HPDE6-E6E7 (cell line): Measurements from ENCODE around the gene HDAC4.

Experiments used
- DNase-seq: peaks from one replicate; pipeline ENCODE4 v3.0.0; 2011; ENCODE audit warnings: missing footprints; ENCODE audit errors: extremely low spot score

Gene HDAC4

DNA sequence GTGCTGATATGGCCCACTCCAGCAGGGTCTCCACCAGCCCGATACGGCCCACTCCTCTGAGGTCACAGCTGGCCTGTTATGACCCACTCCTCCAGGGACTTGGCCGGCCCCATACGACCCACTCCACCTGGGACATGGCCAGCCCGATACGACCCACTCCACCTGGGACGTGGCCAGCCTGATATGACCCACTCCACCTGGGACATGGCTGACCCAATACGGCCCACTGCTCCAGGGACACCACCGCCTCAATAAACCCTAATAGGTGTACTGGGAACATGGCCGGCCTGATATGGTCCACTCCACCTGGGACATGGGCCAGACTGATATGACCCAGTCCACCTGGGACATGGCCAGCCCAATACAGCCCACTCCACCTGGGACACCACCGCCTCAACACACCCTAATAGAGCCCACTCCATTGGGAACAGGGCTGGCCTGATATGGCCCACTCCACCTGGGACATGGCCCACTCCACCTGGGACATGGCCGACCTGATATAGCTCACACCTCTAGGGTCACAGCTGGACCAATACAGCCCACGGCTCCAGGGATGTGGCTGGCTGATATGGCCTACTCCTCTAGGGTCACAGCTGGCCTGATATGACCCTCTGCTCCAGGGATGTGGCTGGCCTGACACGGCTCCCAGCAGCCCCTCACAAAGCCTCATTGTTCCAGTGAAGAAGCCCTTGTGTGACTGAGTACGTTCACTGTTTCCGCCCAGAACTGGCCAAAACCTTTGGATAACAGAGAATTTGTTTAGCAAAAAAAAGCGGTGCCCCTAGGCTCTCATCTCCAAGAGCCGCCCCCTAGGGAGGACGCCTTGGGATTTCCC lies 245.6 kb downstream of the HDAC4 start:
- DNase-seq: no peak

DNA sequence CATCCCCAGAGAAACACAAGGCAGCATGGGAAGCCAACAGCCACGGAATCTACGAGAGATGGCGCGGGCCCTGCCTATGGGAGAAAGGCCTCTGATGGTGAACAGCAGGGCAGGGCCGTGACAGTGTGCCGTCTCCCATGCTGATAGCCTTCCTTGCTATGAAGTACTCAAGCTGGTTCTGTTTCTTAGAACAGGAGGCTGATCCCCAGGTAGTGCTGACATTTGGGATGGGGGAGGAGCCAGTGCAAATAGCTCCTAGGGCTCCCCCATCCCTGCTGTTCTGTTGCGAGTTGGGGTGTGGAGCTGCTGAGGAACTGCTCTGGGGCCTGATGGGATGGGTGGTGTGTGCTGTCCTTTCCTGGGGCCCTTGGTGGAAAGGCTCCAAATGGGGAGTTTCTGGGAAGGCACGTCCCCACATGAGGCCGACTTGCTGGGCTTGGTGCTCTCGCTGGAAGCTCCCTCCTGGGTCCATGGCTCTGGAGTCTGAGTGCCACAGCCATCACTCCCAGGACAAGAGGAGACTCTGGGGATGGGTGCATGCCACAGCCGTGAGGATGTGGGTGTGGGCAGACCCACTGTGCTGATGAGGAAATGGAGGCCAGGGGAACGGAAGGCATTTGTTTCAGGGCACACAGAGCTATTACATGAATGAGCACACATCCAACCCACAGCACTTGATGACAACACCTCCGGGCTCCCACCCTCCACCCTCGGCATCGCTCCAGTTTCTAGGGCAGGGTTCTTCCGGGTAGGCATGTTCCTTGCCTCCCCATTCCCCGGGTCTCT lies 246.8 kb downstream of the HDAC4 start:
- DNase-seq: no peak

DNA sequence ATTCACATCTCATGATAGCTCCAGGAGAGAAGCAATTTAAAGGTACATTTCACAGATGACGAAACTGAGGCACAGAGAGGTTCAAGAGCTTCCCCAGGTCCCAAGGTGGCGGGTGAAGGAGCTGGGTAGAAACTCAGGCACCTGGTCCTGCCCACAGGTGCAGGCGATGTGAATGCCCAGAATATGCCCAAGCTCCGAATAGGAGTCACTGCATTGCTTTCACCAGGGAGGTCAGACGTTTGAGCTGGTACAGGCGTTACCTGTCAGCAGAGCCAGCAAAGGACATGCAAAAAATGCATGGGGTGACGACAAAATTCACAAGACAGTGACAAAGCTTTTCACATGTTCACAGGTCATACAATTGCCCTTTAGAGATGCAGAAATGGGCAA lies 247.9 kb downstream of the HDAC4 start:
- no peak for DNase-seq

DNA sequence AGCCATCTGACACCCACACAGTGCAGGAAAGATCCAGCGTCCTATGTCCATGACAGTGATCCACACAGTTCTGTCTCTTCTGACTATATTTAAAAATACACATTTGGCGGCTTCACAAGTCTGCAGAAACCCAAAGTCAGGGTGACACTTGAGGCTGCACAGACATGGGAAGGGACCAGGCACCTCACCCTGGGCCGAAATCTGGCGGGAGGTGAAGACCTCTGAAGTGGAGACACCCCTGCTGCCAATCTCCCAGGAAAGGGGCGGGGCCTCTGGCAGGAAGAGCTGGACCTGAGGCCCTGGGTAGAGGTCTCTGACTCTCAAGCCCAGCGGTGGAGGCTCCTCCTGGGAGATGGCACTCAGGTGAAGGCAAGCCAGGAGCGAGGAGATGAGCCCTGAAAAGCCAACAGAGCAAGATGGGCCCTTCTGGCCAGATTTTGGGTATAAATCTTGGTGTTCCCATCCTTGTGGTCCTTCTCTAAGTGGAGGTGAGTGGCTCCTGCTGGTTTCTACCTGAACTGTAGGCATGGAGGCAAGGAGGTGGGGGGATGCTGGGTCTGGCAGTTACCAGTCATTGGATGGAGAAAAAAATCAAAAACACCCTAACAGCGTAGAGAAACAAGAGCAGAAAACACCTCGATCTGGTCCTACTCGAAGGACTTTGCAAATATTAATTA lies 248.4 kb downstream of the HDAC4 start:
- DNase-seq: no peak

DNA sequence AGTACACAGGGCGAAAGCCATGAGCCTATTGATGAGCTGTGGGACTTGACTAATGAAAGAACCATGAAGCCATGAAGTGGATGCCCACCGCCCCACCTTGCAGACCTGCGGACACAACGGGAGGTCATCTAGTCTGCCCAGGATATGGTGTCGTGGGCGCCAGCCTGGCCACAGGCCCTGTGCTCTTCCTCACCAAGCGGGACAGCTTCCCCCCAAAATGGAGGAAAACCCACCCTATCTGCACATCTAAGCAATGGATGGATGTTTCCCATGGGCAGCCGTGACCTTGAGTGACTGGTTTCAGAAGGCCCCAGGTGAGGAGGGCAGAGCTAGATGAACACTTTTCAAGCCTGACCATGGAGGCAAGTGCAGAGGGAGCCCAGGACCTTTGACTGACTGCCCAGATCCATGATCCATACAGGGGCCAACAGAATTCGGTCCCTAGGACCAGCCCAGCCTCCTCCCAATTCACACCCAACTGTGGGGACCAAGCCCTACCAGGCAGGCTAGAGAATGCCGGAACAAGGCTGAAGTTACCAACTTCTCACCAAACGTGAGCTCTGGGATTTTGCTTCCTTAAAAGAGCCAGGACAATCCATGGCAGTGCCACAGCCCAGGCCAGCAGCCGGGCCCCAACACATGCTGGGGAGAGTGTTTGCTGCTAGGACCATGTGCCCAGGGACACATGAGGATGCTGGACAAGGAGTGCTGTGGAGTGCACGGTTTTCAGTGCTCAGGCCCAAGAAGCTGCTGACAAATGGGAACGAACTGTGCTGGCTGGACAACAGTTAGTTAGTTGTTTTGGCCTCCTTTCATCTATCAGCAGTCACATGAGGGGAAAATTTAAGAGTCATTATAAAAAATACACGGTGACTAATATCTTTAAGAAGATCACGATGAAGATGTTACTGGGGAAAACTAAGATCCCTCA lies 249.4 kb downstream of the HDAC4 start:
- DNase-seq: no peak

DNA sequence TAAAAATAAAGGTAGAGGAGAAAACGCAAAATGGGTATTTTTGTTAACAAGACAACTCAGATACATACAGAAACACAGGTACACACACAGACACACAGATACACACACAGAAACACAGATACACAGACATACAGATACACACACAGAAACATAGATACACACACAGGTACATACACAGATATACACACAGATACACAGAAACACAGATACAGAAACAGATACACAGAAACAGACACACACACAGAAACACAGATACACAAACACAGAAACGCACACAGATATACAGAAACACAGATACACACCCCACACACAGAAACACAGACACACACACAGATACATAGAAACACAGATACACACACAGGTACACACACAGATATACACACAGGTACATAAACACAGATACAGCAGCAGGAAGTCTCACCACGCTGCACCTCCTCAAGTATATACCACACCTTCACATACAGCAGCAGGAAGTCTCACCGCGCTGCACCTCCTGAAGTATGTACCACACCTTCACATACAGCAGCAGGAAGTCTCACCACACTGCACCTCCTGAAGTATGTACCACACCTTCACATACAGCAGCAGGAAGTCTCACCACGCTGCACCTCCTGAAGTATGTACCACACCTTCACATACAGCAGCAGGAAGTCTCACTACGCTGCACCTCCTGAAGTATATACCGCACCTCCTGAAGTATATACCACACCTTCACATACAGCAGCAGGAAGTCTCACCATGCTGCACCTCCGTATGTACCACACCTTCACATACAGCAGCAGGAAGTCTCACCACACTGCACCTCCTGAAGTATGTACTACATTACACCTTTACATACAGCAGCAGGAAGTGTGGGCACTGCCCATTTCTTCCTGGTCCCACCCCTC lies 250.5 kb downstream of the HDAC4 start:
- DNase-seq: no peak

DNA sequence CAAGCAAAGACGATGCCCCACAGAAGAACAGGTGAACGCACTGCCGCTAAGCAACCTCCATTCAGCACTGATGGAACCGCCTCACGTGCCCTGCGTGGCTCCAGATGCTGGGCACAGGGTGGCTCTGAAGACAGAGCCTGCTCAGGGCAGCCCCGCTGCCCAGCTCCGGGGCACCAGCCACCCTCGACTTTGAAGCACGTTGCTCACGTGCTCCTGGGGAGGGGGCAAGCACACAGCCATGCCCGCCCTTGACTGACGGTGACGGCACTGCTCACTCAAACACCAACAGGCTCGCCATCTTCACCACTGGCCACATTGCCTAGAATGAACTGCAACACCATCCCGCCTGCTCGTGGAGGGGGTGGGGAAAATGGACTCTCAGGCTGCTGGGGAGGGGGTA lies 251.3 kb downstream of the HDAC4 start:
- DNase-seq: no peak

DNA sequence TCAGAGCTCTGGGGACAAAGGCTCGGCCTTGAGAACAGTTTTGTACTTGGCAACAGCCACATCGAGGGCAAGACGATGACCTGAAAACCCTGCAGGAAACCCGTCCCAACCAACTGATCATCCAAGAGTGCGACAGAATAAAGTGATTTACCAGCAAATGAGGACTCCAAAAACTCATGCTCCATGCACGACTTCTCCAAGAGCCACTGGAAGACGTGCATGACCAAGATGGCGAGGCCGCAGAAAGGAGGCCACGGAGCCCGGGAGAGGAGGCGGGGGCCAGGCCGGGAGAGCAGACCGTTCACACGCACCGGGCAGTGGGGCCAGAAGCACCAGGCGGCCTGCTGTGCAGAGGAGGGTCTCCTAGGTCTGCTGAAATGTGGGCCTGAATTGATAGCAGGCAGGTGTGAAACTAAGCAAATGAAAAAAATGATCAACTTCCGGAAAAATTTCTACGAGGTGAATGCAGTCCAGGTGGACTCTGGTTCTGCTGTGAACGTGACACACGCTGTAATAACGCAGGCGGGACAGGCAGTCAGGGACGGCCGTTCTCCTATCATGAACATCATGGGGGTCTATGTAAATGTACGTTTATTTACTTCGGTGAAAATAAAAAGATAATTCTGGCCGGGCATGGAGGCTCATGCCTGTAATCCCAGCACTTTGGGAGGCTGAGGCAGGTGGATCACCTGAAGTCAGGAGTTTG lies 252.2 kb downstream of the HDAC4 start:
- no peak for DNase-seq

DNA sequence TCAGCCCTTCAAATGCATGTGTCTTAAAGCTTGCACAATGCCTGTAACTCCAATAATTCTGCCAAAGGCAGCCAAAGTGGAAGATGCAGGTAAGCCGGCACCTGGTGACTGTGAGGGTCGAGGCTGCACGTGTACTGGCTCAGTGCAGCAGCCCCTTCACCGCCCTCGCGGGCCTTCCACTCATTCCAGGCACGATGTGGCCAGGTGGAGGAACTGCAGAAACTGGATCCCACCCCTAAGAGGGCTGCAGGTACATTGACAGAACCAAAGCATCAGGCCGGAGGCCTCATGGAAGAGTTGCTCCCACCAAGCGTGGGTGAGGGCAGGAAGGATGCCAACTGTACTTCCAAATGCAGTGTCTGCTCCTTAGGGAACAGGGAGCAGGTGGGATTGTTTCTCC lies 253.4 kb downstream of the HDAC4 start:
- DNase-seq: no peak

DNA sequence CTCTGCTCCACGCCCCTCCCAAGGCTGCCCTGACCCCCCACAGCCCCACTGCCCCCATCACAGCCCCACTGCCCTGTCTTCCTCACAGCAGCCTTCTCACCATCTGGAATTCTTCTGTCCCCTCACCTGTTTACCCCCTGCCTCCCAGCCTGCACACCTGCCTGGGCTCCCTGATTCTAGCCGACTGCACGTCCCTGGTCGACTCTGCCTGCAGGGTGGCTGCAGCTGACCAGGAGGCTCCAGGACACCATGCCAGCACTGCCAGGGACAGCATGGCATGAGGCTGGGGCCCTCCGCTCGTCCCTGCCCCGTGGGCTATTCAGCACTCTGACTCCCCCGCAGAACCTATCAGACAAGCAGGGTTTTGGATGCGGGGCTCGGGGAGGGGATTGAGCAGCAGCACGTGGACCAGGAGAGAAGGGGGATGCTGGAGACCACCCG lies 254.1 kb downstream of the HDAC4 start:
- DNase-seq: no peak

DNA sequence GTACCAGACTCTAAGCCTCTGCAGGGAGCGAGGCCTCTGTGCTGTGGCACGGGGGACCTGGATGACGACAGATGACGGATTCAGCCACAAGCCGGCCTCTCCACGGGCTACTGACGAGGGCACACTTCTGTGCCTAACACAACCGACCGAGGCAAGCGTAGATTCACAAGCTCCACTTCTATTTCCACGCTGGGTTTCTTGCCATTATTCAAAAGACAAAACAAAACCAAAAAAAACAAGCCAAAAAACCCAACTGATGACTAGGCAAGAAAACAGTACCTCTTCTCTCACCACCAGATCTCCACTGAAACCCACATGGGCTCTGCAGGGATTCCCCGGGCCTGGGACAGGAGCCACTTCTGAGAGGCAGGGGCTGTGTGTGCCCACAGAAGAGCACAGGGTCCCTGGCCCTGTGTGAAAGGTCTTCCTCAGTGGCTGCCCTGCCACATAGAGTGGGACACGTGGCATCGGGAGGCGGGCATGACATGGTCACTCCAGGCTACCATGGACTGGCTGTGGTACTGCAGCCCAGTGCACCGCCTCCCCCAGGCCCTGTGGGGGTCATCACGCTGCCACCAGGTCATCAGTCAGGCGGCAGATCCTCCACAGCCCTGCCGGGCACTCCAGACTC lies 254.7 kb downstream of the HDAC4 start:
- no peak for DNase-seq

DNA sequence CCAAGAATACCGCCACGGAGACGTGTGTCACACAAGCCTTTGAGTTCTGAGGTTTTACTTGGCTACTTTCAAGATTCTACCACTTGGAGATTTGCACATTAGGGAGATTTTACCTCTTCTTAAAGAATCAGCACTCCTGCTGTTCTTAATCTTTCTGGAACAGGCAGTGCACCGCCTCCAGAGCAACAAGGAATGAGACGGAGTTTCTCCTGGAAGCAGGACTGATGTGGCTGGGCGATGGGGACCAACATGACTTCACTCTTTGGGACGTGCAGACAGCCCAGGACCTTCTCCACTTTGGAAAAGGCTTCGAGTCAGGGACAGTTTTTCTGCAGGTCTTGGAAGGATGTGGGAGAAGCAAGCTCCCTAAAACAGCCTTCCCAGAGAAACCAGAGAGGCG lies 255.2 kb downstream of the HDAC4 start:
- no peak for DNase-seq

DNA sequence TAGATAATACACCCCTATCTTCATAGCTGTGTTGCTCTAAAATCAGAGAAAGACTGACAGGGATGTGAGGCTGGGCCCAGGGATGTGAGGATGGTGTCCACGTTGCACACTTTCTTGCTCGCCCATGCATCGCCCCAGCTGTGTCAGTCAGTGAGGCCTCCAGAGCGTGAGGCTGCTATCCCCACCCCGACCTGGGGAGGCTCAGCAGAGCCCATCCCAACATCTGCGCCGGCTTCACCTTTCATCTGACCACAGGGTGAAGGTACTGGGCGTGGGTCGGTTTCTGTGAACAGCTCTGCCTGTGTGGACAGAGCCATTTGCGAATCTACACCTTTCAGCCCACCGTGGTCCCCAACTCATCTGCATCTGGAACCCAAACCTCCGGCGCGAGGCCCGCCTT lies 255.7 kb downstream of the HDAC4 start:
- no peak for DNase-seq

DNA sequence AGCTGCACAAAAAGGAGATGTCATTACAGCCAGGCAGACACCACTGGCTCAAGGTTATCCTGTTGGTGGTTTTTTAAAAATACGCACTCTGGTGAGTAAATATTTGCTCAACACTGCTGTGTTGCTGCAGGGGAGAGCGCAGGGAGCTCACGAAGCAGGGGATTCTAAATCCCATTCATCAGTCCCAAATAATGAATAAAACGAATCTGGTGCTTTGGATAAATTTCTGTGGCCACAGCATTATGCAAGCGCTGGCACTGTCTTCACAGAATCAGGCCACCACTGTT lies 256.2 kb downstream of the HDAC4 start:
- no peak for DNase-seq

DNA sequence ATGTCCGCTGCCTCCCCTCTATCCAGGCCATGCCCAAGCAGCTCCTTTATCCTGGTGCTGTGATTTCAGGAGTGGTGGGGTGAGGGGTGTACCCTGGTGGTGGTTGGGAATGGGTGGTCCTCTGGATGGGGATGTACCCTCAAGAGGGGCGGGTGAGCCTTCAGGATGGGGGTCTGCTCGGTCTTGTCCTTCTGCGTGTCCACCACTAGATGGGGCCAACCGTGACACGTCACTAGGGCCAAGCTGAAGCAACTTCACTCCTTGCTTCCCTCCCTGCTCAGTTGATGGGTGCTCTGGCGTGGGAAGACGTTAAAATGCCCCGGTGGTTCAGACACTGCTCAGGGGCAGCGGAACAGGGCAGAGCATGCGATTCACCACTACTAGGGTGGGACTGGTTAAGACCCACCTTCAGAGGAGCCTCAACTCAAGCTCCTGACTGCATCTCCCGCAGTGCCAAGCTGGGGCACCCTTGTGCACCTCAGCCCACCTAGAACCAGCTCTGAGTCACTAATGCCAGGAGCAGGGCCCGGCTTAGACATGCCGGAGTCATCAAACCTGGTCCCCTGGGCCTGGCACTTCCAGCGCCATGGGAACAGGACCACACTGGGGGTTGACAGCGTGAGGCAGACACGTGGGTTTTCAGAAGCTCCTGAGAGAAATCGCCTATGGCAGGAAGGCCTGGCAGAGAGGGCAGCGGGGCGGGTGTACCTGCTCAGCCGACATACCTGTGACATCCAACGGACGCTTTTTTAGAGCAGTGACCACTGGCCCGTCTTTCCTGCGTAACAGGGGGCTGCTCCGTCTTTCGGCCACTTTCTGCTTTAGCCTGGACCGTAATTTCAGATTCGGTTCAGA lies 256.7 kb downstream of the HDAC4 start:
- DNase-seq: no peak

DNA sequence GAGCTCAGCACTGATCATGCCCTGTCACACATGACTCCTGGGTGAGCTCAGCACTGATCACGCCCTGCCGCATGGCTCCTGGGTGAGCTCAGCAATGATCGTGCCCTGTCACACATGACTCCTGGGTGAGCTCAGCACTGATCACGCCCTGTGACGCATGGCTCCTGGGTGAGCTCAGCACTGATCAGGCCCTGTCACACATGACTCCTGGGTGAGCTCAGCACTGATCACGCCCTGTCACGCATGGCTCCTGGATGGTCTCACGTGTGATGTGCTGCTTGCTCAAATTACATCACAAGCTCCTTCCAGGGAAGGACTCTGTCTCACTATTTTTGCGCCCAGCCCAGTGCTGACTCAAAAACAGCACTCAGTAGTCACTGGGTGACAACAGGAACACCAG lies 258.0 kb downstream of the HDAC4 start:
- DNase-seq: no peak

DNA sequence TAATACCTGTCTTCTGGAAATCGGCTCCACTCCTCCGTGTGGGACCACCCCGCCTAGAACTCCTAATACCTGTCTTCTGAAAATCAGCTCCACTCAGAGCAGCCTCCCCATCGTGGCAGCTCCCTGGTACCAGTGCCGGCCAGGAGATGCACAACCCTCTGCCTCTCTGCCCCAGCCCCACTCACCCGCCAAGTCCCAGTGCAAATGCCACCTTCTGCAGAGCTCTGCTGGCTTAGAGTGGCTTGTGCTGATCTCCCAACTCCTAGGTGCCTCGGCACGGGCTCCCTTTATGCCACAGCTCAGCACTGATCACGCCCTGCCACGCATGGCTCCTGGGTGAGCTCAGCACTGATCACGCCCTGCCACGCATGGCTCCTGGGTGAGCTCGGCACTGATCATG lies 258.5 kb downstream of the HDAC4 start:
- DNase-seq: no peak

DNA sequence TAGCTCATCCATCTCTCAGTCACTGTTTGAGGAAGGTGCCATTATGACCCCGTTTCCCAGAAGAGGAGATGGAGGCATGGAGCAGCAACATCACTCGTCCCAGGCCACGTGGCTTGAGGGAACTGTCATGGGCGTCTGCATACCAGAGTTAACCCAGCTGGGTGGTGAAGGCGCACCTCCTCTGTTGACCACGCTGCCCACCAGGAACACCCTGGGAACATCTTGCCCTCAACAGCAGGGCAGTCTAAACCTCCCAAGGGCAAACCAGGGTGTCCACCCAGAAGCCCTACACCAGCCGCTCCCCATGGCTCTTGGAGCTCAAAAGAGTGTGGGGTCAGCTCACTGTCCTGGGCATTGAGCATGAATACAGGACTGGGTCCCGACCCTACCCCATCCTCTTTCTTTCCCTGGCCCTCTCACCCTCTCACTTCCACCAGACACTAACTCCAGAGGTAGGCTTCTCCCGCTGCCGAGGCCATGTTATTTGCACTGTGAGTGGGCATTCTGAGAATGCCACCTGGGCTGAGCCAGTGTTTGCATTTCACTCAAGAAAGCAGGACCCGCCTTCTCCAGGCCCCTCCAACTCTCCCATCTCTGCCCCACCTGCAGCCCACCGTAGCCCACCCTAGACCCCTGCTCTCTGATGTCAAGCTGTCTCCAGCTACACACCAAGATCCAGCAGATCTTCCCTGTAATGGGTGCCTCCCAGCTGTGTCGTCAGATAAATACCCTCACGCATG lies 259.6 kb downstream of the HDAC4 start:
- no peak for DNase-seq
